ENCODE data around the gene PRR19.

DNA sequence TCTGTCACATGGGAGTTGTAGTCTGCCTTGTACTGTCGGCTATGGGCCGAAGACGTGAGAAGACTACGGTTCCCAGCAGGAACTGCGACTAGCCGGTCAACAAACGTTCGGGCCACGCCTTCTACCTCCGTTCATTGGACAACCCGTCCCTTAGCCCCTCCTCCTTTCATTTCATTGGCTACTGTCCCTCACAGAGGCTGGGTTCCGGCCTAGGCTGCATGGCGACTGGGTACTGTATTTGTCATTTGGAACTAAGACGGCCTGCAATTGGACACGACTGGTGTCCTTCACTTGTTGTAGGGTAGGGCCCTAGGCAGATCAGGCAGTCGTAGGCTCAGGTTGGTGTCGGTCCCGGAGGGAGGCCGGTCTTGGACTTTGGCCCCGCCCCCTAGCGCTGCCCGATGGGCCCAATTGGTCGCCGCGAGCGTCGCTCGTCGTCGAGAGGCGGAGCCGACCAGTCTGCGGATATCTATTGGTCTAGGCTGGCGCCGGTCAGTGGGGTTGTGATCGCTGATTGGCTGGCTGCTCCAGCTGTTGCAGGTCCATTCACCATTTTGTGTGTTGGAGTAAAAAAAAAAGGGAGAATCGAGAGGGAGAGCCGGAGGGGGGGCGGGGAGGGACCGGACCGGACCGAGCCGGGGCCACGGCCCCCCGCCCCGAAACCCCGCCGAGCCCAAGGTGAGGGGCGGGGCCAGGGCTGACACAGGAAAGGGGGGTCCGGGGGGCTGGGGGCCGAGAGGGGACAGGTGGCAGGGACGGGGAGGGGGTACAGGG lies 33.0 kb upstream of the PRR19 start, which contains the start of gene CIC:
- TF ChIP-seq, protein P1, sequence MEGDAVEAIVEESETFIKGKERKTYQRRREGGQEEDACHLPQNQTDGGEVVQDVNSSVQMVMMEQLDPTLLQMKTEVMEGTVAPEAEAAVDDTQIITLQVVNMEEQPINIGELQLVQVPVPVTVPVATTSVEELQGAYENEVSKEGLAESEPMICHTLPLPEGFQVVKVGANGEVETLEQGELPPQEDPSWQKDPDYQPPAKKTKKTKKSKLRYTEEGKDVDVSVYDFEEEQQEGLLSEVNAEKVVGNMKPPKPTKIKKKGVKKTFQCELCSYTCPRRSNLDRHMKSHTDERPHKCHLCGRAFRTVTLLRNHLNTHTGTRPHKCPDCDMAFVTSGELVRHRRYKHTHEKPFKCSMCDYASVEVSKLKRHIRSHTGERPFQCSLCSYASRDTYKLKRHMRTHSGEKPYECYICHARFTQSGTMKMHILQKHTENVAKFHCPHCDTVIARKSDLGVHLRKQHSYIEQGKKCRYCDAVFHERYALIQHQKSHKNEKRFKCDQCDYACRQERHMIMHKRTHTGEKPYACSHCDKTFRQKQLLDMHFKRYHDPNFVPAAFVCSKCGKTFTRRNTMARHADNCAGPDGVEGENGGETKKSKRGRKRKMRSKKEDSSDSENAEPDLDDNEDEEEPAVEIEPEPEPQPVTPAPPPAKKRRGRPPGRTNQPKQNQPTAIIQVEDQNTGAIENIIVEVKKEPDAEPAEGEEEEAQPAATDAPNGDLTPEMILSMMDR (conservative IDR thresholded peaks at IDR 0.05; ENCODE audit: low read length): no peak
- TF ChIP-seq EZH2phosphoT487 (IDR thresholded peaks at IDR 0.05; ENCODE audit: borderline replicate concordance): no peak
